Right ventricle myocardium superior (tissue), 1 donor: ENCODE measurements around the gene SLC49A4. TPM values are rescaled to one million over a fixed set of nuclear protein-coding genes. Genes with fewer than 3 reads are reported as not detected.

Source experiments
- ATAC-seq: fragments of 200-7000 bp; cut with Tn5 transposase; one replicate; pipeline ENCODE4 v1.9.1; 2020; ENCODE audit warnings: mild to moderate bottlenecking; ENCODE audit not compliant: poor library complexity
- DNase-seq: peaks from one replicate; pipeline ENCODE4 v3.0.0-alpha.2; 2020
- intact Hi-C: fragments of 100-400 bp; cut with DNase I; formaldehyde crosslinking; loops from one replicate; pipeline ENCODE4 v1.11.2; 2022
- total RNA-seq: library from RNA; stranded (reverse); fragmentation: NEBNext Ultra II Directional; extraction: Animal tissue kit (Norgen Biotek cat#: 25700); gene quantifications from one replicate; pipeline ENCODE4 v1.2.1, GENCODE V29; 2021
- donor health status: DM: no; HTN: yes; CAD: no; lungs with severe emphysema.

The SLC49A4 gene
- total RNA-seq, 1 donor from 2014 or later = 15.0 TPM

DNA sequence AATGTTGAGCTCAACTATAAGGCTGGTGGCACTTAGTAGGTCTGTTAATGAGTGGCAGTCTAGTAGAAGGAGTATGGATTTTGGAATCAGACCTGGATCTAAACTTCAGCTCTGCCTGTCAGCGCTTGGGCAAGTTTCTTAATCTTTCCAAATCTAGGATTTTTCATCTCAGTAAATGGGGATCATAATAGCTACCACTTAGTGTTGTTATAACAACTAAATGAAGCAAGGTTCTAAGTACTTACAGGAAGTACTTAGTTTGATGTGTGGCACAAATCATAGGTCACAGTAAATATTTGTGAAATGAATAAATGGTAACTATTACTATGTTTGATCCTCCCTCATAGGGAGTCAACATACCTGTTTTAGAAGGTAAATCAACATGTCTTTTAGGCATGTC is 31.4 kb downstream of the SLC49A4 start:
- intact Hi-C loops = no loop called here
- DNase-seq = no peak
- ATAC-seq = no peak

DNA sequence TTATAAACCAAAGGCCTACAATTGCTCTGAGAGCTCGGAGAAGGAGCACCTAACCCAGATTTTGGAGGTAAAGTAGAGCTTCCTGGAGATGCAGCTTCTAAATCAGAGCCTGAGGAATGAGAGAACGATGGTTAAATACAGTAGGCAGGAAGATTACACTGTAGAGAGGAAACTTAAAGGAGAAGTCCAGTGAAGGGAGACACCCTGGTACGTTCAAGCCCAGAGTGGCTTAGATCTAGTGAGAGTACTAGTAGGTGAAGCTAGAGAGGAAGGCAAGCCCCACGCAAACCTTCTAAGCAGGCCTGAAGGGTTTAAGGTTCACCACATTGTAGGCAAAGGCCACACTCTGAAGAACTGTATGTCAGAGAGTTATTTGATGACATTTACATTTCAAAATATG is 33.4 kb downstream of the SLC49A4 start:
- intact Hi-C loops = no loop called here
- ATAC-seq (no peak), DNase-seq (no peak)

DNA sequence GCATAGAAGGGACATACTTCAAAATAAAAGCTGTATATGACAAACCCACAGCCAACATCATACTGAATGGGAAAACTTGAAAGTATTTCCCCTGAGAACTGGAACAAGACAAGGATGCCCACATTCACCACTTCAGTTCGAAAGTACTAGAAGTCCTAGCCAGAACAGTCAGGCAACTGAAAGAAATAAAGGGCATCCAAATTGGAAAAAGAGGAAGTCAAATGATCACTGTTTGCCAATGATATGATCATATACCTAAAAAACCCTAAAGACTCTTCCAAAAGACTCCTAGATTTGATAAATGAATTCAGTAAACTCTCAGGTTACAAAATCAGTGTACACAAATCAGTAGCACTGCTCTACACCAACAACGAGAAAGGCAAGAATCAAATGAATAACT is 40.7 kb downstream of the SLC49A4 start:
- DNase-seq (no peak), ATAC-seq (no peak)
- intact Hi-C loops = no loop called here

DNA sequence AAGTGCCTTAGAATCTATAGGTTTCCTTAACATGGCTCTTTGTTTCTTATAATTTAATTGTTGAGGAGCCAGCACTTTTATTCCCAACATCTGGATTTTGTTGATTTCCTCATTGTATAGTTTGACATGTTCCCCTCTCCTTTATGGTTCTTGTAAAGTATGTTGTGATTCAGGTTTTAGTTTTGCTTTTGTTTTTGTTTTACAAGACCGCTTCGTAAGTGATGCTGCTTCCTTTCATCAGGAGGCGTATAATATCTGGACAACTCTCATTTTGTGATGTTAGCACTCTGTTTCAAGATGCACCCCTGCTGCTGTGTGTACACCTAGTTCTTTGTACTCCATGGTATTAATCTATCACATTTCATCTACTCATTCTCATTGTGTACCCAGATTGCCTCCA is 48.7 kb downstream of the SLC49A4 start:
- DNase-seq (no peak), ATAC-seq (no peak)
- intact Hi-C loops = no loop called here

DNA sequence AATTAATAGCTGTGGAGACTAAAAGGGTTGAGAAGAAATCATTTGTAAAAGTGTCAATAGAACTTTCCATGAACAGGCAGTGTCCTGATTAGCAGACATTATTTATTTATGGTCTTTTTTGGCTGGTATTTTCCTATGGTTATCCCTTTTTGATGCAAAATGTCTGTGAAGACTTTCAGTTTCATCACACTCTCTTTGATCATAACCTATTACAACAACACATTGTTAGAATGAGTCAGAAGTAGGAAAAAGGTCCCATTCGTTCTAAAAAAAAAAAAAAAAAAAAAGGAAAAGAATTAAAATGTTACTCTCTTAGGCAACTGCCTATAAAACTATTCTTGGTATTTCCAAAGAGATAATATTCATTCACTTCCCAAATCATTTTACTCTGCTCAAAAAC is 62.1 kb downstream of the SLC49A4 start:
- DNase-seq (no peak), ATAC-seq (no peak)
- intact Hi-C loops = no loop called here

DNA sequence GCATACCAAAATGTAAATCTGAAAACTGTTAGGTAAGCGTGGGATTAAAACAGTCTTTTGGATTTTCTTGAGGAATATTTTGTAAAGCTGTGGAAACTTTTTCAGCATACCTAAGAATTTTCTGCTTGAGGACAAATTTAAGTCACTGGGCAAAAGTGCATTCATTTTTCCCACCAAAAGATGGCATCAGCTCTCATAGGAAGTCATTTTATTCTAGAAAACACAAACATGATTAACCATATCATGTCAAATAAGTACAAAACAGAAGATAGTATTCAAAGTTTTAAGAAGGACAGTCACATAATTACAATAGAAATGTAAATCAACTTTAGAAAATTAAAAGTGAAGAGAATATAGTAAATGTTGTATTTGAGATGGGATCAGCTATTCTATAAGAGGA is 63.5 kb downstream of the SLC49A4 start:
- ATAC-seq = no peak

DNA sequence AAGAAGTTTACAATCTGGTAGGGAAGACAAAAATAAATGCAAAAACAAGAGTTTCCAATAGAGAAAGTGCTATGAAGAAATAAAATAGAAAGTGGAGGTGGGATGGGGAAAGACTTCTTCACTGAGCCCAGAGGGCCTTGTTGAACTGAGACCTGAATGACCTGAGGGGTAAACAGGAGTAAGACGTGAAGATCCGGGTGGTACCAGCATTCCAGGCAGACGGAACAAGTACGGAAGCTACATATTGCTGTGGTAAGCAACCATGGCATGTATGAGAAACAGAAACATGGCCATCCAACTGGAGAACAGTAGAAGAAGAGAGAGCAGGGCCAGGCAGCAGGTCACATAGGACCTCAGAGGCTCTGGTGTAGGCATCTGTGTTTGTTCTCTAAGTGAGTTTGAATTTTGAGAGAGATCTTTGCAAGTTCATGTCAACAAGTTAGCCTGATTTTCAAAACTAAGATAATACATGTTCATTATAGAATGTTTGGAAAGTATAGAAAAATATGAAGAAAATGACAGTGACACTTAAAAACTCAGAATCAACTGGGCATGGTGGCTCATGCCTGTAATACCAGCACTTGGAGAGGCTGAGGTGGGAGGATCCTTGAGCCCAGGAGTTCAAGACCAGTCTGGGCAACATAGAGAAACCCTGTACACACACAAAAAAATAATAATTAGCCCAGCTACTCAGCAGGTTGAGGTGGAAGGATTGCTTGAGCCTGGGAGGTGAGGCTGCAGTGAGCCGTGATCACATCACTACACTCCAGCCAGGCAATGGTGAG is 64.3 kb downstream of the SLC49A4 start:
- DNase-seq (no peak), ATAC-seq (no peak)
- intact Hi-C loops = no loop called here

More for the DNA sequence above, 63.5 kb downstream of the SLC49A4 start:
- no peak for DNase-seq
- intact Hi-C loops = no loop called here

DNA sequence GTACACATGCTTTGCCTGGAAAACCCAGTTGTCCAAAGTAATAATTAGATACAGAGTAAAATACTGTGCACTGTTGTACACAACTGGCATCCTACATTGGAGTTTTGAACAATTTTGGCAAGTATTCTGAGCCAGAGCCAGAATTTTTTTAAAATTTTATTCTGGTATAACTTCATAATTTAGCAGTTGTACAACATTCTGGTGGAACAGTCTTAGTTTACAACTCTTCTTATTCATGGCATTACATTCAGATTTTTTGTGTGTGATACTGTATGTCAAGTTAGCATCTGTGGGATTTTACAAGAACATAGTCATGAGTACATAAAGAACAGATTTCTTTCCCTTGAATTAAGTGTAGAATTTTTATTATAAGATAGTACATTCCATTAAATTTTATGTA is 67.5 kb downstream of the SLC49A4 start:
- intact Hi-C loops = no loop called here
- ATAC-seq (no peak), DNase-seq (no peak)

DNA sequence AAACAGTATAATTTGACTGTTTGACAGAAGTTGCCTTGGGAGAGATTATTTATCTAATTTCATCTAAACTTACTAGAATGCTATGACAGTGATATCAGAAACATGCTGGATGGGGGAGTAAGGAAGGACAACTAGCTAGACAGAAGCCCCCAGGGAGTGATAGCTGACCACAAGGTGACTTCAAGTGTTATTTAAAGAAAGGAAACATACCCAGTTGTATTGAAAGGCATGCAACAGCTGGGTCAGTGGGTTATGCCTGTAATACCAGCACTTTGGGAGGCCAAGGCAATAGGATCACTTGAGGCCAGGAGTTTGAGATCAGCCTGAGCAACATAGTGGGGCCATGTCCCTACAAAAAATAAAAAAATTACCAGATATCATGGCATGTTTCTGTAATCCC is 69.6 kb downstream of the SLC49A4 start:
- no peak for DNase-seq
- no peak for ATAC-seq
- intact Hi-C loops = no loop called here

DNA sequence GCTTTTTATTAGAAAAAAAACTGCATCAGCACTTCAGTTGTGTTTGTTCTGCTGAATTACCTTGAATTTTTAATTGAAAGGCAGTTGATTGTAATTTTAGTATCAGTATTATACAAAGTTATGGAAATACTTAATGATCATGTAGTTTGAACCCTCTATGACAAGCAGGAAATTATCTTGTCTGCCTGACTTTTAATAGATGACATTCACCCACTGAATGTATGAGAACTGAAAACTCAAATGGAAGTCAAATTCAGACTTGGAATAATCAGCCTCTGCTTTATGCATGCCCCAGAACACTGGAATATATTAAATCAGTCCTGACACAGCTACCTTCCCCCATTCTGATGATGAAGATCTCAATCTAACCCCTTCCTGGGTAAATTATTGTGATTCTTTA is 73.5 kb downstream of the SLC49A4 start:
- ATAC-seq = no peak
- no peak for DNase-seq
- intact Hi-C loops = no loop called here

DNA sequence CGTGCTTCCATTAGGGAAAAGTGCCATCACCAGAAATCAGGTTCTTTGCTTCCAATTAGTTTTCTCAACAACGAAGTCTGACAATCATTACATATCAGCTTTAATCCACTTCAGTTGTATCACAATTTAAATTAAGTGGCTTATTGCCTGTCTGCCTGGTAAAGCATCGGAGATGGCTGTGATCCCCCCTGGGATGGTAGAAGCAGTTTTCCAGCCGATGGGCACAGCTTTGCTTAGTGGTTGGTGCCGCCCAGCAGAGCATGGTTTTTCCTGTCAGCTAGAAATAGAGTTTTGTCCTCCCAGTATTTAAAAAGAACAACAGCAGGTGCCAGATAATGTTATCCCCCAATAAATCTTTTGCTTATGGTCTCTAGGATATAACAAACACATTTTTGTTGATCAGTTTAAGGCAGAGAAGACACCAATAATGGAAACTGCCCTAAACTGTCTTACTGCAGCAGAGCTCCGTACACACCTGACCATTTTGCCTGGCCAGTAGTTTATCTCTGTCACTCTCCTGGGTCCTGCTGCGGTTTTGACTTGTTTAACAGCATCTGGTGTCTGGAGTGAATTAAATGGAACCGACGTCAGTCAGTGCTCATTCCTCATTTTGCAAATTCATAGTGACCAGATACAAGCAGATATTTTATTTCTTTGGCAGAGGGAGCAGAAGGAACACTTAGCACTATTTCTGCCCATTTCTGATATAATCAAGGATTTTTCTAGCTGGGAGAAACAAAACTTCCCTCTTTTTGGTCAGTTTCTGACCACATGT is 79.1 kb downstream of the SLC49A4 start:
- intact Hi-C loops = no loop called here

DNA sequence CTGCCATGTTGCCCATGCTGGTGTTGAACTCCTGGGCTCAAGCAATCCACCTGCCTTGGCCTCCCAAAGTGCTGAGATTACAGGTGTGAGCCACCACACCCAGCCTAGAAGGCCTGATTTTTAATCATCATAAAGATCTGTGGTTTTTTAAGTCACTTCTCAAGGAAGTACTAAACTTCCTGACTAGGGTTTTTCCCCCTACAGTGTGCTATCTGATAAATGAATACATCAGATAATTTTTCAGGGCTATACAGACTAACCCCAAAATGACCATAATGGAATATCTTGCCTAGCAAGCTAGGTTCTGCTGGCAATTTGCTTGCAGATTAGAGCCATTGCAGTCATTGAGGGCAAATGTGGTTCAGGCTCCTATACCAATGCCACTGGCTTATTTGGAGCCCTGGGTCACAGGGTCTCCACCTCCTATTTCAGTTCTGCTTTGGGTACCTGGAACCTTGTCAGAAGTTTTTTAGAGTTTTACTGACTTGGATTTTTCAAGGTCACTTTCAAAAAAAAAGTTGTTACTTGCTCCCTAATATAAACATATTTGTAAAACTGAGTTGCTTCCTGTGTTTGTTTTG is 80.8 kb downstream of the SLC49A4 start:
- intact Hi-C loops = no loop called here
- ATAC-seq = no peak
- no peak for DNase-seq

More for the DNA sequence above, 79.1 kb downstream of the SLC49A4 start:
- ATAC-seq = no peak
- DNase-seq = no peak

DNA sequence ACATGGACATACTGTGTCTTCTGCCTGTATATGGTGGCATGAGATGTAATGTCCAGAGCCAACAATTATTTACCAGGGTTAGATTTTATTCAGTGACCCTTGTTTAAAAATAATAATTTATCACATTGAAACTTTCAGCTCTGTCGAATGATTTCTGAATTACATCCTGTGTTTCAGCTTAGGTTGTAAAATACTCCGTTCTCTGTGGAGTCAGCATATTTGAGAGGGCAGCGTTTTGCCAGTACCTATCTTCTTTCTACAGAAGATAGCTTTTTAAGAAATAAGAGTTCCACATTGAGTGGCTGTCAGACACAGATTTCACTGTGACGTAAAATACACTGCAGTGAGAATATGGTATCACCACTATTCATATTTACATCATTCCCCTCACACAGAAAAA is 85.3 kb downstream of the SLC49A4 start:
- intact Hi-C loops = no loop called here

DNA sequence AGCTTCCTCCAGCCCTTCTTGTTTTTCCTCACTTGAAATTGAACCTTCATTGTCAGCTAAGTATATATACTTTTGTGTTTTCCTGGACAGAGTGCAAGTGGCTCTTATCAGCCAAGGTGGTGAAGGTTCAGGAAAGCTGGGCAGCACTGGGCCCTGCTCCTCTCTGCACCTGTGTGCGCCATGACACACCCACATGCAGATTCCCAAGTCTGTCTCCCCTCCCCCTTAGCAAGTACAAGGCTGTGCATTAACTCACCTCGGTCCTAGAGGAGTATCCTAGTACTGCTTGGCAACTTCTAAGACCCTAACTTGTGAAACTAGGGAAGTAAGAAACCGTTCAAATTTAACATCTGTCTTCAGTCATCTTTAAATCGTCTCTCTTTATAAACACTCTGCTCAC is 85.8 kb downstream of the SLC49A4 start:
- ATAC-seq (no peak), DNase-seq (no peak)
- intact Hi-C loops = no loop called here

More for the DNA sequence above, 85.3 kb downstream of the SLC49A4 start:
- DNase-seq = no peak
- no peak for ATAC-seq

DNA sequence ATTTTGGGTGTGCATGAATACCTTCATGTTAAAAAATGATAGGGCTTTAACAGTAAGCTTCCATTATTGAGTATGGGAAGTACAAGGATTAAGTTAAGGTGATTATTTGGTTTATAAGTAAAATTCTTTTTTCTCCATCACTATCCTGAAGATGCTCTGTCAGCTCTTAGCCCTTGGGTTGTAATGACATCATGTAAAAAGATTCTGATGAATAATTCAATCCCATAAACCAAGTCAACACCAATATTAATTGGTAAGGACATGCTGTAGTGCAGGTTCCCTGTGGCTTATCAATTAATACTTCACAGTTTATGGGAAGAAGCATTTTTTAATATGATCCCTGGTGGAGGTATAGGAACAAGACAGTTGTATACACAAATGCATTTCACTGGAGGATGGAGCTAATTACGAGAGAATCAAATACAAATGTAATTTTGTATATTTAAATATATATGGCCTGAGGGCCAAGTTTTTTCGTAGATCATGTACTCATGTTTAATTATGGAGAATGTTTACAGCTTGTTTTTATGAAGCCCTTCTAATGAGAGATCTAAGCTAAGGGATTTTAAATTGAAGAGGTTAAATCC is 87.6 kb downstream of the SLC49A4 start:
- no peak for ATAC-seq
- intact Hi-C loops = no loop called here
- no peak for DNase-seq

DNA sequence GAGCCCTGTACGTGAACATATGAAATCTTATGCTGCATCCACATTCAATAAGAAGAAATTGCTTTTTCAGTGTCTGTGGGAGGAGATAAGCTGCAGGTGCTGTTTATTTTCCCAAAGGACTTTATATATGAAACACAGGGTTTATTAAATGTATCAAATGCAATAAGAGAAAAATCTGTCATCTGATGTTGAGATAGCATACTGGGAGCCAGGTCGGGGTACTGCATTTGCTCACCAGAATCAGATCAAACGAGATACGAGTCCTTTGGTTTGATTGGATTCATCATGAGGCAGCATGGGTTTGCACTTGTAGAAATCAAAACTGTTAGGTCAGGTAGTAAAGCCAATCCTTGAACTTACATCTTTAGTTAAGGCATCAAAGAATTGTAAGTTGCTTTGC is 91.4 kb downstream of the SLC49A4 start:
- intact Hi-C loops = no loop called here
- DNase-seq (no peak), ATAC-seq (no peak)

DNA sequence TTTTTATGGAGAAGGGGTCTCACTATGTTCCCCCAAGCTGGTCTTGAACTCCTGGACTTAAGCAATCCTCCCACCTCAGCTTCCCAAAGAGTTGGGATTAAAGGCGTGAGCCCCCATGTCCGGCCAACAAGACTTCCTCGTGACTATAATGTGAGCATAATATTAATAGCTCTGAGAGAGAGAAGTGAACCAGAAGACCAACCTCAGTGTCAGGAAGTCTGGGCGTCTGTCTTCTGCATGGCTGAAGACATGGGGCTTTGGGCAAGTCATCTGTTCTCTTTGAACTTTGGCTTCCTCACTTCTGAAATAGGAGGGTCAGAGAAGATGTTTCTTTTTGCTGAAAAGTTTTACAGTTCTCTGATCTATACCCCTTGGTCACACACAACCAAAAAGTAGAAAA is 92.1 kb downstream of the SLC49A4 start:
- ATAC-seq (no peak), DNase-seq (no peak)
- intact Hi-C loops = no loop called here

DNA sequence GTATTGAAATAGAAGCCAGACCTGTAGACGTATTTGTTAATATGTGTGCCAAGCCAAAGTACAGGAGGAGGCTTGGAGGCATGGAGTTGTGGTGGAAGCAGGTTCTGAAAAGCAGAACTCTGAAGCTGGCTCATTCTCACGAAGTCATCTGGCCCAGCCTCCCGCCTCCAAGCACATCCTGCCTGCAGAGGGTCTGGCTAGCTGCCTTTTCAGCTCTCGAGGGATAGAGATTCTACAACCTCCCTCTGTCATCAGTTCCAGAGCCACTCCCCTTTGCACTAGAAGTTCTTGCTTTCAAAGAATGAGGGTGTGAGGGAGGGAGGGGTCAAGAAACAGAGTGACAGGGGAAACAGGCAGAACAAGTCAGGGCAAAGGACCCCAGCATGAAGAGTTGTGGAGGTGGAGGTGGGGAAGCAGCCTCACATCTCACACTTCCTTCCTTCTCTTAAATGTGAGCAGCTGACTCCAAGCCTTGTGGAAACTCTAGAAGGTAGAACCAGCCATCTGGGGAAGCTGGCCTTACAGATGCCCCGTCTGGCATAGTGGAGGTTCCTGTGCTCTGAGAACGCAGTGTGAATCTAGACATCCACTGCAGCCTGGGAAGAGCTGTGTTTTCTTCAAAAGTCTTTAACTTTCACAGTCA is 95.3 kb downstream of the SLC49A4 start:
- ATAC-seq = peak; percentile 87
- intact Hi-C loops = no loop called here
- DNase-seq = peak; percentile 77

DNA sequence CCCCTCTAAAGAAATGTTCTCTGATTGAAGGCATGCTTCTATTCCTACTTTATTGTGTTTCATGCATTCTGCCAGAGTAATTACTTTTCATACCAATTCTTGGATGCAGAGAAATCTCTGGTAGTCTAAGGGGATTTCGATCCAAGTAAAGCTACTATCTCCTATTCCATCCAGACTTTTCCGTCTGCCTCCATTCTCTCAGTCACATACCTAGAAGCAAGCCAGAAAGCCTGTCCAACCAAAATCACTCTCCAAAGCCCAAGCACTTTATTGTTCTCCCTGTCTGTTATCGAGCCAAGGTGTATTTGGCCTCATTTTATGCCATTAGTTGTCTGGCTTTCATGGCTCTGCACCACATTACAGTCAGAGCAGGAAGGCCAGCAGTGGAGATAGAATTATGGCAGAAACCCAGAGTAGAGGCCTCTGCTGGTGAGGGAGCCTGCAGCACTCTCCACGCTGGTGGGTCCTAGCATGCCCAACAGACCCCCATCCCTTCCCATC is 95.9 kb downstream of the SLC49A4 start:
- ATAC-seq (peak; percentile 13), DNase-seq (no peak)
- intact Hi-C loops = no loop called here
